HK-2 (cell line): ENCODE data around the gene PYGO2.
"Not testable (repeated sequence)": the region's sequence is repeated elsewhere in the genome, so short reads cannot be mapped to it uniquely, and the experiment has no call there.

Experiments used
- DNase-seq: peaks from one replicate; pipeline ENCODE4 v3.0.0-alpha.2; 2018; ENCODE audit not compliant: unreplicated experiment

The PYGO2 gene

DNA sequence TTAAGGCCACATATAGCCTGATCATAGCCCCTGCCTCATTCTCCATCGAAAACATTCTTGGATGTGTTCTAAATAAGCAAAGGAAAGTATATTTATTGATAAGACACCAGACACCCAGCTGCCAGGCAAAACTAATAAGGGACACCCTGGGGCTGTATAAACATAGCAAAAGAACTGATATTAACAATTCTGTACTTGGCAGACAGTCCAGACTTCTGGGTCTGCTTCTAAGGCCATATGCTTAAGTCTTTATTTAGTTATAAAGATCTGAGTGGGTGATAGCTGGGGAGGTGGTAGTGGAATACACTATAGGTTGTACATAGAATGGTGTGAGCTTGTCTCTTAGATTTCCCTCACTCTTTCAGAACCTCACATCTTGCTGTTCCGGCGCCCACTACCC lies 16.8 kb upstream of the PYGO2 start:
- DNase-seq, result no peak

DNA sequence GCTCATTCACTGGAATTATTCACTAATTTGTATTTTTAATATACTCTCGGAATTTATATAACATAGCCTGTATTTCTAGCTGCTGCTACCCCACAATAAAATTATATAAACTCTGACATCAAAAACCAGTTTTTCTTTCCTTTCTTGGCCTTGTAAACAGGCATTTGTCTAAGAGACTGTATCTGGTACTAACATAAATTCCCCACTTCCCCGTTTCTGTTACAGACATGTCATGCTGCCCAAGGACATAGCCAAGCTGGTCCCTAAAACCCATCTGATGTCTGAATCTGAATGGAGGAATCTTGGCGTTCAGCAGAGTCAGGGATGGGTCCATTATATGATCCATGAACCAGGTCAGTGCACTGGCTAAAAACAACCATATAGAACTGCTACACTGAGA lies 16.2 kb upstream of the PYGO2 start:
- not testable (repeated sequence) for DNase-seq

DNA sequence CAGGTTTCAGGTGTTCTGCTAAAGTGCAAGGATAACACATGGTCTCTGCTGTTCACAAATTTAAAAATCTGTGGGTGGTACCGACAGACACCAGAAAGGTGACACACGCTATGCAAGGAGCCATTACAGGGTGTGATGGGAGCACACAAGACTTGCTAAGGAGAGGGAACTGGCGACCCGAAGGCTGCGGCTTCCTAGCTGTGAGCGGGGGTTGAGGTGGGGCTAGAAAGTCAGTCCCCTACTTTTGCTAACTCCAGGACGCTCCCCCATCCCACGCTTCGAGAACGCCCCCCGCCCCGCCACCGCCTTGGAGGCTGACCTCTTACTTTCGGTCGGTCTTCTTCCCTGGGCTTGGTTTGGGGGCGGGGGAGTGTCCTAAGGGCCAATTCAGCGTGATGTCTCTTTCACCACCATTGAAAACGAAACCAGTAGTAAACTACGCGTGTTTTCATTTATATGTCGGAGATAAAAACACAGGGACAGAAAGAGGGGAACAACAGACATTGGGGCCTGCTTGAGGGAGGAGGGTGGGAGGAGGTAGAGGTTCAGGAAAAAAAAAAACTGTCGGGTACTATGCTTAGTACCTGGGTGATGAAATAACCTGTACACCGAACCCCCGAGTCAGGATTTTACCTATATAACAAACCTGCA lies 14.0 kb upstream of the PYGO2 start:
- DNase-seq, result peak; percentile 54

DNA sequence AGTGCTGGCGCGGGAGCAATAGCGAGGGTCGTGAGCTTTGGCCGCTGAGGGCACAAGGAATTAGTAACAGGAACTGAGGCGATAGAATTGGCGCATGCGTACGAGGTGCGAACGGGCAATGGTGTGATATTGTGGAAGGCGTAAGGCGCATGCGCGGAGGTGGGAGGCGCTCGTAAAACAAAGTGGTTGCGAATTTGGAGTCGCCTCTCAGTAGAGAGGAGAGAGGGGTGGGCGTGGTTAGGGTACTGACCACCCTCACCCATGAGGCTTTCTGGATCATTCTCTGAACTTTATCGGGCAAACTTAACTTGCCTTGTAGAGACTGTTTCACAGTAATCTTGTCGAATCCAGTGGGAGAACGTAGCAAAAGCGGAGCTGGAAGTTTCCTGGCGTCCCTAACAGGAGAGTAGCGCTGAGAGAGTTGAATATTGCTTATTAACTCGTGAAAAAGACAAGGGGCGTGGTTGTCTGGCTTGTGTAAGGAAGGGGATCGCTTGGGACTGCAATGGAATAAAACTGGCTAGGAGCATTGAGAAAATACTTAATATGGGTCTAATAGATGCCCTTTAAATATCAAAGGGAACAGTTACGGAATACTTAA lies 13.3 kb upstream of the PYGO2 start:
- peak; percentile 97 for DNase-seq

DNA sequence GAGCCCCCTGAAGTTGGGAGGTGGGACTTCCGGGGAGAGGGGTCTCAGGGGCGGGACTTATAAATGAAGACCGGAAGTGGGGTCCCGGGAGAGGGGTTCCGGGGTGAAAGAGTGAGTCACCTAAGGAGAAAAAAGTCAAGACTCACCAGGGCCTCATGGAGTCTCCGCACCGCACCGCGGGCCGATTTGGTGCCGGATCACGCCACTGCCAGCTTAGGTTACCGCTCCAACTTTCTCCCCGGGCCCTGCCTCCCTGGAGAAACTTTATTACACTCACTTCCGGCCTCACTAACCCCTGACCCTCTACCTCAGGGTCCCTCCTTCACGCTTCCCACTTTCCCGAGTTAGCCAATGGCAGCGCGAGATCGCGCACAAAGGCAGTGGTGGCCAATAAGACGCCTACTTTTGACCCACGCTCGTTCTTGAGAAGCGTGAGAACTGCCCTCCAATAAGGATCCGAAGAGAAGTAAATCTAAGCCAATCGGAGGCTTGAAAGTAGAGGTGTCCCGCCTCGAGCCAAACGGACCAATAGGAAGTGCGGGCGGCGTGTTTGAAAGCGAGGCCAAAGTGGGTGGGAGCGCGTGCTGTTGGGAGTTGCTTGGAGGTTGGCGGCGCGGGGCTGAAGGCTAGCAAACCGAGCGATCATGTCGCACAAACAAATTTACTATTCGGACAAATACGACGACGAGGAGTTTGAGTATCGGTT lies 12.7 kb upstream of the PYGO2 start, which contains the start of gene CKS1B:
TSS of gene CKS1B (plus strand) at position 580 of the 706 bp plus-strand sequence. CDS start at position 645, 65 bp downstream.
- peak; percentile 96 for DNase-seq

DNA sequence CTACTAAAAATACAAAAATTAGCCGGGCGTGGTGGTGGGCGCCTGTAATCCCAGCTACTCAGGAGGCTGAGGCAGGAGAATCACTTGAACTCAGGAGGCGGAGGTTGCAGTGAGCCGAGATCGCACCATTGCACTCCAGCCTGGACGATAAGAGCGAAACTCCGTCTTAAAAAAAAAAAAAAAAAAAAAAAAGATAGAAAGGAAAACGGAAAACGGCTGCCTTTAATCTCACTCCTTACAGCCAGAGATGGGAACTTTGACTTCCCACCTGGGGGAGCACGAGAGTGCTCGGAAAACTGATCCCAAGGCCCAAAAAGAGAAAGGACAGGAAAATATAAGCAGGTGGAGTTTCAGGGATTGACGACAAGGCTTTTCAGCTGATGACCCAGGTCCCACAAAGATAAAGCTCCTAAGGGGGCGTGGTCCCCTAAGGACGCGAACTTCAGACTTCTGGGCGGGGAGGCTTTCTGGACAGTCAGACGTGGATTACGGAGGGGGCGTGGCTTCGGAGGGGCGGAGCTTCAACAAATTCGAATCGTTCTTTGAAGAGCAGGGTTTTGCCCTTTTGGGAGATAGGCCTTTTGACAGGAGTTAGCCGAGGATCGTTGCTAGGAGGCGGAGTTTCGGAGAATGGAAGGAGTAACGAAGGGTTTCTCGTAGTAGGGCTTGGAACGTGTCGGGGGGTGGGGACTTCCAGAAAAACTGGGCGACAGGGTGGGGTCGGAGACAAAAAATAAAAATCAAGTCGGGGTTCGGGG lies 11.9 kb upstream of the PYGO2 start:
- peak; percentile 97 for DNase-seq

DNA sequence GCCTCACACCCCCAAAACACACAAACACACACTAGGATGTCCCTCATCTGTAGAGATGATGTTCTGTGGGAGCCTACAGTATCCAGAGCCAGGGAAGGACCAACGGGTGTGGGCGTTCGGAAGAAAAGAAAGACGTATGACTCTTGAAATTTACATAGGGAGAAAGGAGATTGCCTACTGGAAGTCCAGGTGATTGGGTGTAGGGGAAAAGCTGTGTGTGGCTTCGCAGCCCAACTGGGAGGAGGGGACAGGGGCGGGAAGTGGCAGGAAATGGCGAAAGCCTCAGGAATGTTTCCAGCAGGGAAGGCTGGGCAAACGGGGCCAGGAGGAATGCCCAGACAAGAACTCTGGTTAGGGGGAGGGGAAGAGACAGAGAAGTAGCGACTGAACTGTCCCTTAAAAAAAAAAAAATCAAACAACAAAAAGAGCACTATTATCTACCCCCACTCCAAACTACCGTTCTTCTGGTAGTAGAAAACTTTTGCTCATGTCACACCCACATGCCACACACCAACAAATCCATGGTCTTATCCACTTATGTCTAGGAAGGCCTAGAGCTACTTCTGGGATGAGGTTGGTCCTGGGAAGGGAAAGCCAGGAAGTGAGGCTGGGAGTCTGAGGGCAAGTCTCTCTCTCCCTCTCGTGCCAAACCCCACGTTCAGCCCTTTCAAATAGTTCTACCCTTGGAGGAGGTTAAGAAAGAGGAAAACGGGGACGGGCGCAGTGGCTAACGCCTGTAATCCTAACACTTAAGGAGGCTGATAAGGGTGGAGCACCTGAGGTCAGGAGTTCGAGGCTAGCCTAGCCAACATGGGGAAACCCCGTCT lies 11.1 kb upstream of the PYGO2 start:
- DNase-seq, result peak; percentile 94

DNA sequence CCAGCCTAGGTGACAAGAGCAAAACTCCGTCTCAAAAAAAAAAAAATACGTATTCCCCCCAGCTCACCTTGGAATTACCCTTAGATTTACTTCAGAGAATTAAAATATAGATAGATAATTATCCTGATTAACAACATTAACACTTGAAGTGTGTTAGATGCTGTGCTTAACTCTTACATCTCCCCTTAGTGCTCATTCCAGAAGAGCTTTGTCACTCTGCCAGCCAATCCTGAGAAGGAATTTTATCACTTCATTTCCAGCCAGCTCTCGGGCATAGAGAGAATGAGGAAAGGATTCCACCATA lies 10.6 kb upstream of the PYGO2 start:
- DNase-seq, result no peak

DNA sequence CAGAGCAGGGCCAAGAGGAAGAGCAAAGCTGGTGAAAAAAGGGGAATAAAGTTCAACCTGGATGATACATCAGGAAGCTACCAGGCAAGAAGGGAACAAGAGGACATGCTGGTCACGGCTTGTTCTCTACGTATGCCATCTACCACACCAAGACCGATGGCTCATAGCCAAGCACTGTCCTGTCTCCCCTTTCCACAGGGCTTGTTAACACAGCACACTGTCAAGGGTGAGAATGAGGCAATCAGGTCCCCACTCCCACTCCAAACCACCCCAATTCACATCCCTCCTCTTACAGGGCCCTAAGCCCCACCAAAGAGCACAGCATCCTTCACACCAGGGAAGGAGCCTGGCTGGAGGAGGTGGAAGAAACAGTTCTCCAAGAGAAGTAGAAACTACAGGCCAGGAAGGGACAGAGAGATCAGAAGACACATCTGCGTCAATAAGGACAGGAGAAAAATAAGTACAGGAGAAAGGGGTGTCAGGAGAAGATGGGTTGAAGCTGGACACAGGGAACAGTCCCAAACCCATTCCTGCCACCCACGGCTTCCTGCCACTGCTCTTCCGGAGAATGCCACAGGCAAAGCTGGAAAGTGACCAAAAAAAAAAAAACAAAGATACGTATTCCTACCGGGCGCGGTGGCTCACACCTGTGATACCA lies 9.9 kb upstream of the PYGO2 start:
- DNase-seq, result no peak

DNA sequence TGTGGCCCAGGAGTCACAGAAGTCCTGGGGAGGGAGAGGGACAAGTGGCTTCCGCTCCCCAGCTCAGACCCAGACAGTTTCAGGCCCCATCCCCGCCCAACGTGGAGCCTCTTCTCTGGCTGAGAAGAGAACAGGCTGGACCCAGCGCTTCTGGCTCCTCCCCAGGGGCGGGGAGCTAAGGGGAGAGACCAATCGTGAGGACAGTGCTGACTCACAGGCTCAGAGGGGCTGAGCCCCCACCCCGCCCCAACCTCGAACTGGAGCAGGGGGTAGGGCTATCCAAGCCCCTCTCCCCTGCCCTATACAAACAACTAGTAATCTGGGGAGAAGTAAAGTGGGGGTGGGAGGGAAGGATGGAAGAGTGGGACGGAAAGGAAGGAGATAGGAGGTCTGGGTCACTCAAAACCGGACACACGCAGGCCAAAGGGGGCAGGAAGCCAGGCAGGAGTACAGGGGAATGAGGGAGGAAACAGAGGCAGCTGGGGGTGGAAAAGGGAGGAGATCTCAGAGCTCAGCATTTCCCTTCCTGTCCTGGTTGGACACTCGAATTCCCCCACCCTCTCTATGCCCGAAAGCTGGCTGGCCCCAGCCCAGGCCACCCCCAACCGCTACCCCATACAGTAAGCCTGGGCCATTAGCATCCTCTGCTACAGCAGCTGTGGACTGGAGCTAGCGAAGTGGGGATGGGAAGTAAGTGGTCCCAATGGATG lies 9.2 kb upstream of the PYGO2 start, which contains the start of gene SHC1:
TSS of gene SHC1 (minus strand) at position 117 of the 710 bp plus-strand sequence. CDS start 221 bp downstream, outside the sequence.
- peak; percentile 92 for DNase-seq

DNA sequence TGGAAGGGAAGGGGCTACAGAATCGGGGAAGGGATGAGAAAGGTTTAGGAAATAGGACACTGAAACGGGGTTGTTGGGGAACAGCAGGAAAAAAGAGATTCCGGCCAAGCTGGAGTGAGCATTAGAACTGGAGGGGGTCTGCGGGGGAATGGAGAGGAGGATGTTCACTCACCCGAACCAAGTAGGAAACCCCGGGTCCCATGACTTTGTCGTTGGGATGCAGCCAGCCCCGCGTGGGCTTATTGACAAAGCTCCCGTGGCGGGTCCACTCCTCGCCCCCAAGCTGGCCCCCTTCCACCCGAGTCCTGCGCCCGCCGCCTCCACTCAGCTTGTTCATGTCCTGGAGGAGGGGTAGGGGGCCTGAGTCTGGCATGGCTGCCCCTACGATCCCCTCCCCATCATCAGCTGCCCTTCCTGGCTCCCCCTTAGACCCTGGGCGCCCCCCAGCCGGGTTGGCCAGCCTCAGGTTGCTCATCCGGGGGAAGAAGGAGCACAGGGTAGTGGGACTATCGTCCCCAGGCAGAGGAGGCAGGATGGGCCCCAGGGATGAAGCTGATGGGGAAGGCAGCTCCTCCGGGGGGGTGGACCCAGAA lies 8.4 kb upstream of the PYGO2 start:
- no peak for DNase-seq

DNA sequence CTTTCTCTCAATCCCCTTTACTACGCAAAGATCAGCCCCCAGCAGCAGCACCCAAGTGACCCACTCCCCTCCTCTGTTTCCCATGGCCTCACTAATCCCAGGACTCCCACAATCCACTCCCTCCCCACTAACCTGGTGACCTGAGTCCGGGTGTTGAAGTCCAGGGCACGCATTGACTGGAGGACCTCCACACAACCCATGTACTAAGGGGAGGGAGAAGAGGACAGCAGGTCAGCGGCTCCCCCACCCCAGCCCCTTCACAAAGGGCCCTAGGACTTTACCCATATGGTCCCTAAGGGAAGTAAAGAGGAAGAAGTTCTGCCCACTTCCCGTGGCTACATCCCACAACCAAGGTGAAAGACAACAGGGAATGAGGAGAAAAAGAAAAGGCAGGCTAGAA lies 7.7 kb upstream of the PYGO2 start:
- DNase-seq, result no peak

DNA sequence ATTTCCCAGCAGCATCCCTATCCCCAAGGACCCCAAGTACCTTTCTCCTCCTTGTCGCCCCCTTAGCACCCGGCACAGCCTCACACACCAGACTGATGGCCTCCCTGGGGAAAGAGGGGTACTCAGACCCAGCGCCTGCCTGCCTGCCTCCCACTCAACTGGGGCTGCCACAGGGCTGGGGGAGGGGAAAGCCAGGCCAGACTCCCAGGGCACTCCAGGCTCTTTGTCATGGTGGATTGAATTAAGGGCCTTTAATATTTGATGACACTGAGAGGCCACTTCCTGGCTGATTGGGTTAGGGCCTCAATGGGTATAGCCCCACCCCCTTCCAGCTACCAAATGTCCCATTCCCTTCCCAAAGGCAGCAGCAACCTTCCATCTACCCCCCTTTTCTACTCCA lies 7.1 kb upstream of the PYGO2 start:
- no peak for DNase-seq

DNA sequence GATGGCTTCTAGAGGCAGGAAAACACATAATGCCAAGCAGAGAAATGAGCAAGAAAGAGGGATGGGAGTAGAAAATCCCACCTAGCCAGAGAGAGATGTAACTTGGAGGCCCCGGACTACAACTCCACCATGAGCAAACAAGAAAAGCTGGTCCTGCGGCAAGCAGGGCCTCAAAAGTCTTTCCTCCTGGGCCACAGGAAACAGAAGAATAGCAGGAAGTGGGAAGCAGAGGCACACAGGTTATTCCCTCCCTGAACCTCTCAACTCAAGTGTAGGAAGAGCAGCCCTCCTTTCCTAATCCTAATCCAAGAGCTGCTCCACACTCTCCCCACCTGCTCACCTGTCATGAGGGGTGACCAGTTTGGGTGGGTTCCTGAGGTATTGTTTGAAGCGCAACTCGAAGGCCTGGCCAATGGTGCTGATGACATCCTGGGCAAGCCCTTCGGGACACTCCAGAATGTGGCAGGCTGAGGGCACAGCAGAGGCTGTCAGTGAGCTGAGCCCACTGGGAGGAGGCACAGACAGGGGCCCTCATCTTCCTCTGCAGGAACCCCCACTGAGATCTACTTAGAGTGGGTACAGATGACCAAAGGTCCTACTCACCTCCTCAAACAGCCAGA lies 5.9 kb upstream of the PYGO2 start:
- DNase-seq, result no peak

DNA sequence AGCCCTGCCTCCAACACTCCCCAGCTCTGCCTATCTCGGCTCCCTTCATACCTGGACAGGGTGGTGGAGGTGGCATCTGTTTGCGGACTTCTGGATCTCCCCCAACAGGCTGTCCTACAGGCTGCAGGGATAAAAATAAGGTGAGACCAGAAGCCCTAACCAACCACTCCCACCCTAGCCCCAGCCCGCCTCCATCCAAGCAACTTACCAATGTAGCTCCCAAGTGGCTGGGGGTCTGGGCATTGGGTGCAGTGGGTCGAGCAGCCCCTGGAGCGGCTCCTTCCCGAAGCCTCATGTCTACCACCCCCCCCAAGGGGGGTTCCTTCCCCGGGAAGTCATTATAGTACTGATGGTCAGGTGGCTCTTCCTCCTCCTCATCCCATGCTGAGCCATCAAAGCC lies 4.5 kb upstream of the PYGO2 start:
- DNase-seq, result no peak

DNA sequence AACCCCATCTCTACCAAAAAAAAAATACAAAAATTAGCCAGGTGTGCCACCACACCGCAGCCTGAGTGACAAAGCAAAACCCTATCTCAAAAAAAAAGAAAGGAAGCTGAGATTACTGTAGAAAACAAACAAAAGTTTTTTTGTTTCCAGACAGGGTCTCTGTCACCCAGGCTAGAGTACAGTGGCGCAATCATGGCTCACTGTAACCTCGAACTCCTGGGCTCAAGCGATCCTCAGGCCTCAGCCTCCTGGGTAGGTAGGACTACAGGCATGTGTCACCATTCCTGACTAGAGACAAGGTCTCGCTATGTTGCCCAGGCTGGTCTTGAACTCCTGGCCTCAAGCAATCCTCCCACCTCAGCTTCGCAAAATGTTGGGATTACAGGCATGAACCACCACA lies 2.8 kb upstream of the PYGO2 start:
- no peak for DNase-seq

DNA sequence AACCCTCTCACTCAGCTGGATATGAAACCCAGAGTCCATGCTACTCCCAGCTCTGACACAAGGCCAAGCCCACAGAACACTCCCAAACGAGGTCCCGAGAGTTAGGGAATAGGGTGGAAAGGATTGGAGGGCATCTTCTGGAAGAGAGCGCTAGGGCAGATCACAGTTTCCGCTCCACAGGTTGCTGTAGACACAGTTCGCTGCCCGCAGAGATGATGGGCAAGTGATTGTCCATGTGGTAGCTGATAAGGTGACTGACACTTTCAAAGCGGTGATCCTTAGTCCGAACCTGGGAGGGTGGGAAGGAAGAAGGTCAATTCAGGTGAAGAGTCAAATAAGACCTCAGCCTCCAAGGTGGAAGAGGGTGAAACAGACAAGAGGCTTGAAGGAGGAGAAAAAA lies 2.1 kb upstream of the PYGO2 start:
- DNase-seq, result no peak

DNA sequence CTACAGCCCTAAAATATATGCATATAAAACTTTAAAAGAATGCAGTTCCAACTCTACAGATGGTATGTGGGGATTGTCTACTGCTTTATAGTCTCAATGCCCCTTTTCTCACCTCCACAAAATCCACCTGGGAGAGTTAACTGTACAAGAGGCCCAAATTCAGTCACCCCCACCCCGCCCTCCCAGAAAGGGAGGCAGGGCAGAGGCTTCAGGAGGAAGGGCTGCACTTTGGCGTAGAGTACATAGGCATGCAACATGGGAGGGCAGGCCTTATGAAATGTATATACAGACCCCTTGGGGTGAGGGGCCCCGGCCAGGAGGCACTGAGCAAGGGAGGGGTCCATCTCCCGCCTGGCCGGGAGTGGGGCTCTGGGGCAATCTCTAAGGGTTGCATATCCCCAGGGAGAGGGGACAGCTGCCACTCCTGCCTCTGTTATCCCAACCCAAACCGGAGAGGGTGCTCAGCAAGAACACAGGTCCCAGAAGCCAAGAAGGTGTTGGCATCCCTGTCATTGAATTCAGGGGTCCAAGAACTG lies 1.3 kb upstream of the PYGO2 start:
- no peak for DNase-seq

DNA sequence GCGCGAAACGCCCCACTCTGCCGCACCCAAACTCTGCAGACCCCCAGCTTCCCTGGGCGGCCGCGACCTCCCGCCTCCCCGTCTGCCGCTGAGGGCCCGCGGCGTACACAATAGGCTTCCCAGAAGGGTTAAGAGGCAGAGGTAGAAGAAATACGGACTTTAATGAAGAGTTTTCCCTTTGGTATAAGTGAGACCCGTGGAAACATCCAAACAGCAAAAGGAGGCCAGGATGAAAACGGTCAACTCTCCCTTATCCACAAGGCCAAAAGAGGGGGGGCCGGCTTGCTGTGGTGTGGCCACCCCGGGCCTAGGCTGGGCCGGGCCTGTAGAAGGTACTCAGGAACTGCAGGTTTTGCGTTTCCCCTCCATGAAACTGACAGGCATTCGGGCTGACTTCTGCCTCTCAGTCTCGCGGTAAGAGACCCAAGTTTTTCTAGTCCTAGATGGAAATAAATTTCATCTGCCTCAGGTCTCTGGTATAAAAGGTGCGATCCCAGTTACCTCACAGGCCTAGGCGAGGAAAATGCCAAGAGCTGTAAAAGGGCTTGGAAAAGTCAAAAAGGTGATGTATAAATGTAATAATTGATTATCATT lies 671 bp upstream of the PYGO2 start:
- DNase-seq, result no peak
